ENCODE data around the gene ABCC4. TPM values are rescaled to one million over a fixed set of nuclear protein-coding genes. Genes with fewer than 3 reads are reported as not detected.

The ABCC4 gene
- total and polyA plus RNA-seq, 4 donors = 9.4 to 25.5 (median 16.0) TPM

DNA sequence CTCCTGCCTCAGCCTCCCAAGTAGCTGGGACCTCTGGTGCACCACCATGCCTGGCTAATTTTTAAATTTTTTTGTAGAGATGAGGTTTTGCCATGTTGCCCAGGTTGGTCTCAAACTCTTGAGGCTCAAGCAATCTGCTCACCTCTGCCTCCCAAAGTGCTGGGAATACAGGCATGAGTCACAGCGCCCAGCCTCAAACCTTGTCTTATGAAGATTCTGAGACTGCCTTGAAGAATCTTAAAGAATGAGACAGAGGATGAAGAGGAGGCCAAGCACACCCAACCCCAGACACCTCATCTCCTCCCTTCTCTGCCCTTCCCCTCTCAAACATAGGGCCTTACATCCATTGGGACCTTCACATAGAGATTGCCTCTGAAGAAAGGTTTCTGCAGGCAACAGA lies 179.7 kb downstream of the ABCC4 start:
- H3K4me1 ChIP-seq (ENCODE audit: control insufficient read depth, insufficient read depth, low read length) = no peaks in the 10 kb centered on the region
- no CpG with 5 or more reads among the region's 1 CpG for WGBS (ENCODE audit: insufficient coverage)
- no peaks in the 10 kb centered on the region for H3K36me3 ChIP-seq (ENCODE audit: control insufficient read depth, insufficient read depth, low read length)
- no peak for DNase-seq (ENCODE audit: low read depth in 4 of 6, low spot score in 6 of 6)
- no peak overlapping the region for H3K4me3 ChIP-seq (ENCODE audit: low read depth, low read length)
- H3K9me3 ChIP-seq (ENCODE audit: control insufficient read depth, insufficient read depth, low read length) = no peaks in the 10 kb centered on the region
- H3K27ac ChIP-seq (ENCODE audit: low read depth, low read length) = no peak overlapping the region
- no peaks in the 10 kb centered on the region for H3K27me3 ChIP-seq (ENCODE audit: control insufficient read depth, insufficient read depth, low read length)

DNA sequence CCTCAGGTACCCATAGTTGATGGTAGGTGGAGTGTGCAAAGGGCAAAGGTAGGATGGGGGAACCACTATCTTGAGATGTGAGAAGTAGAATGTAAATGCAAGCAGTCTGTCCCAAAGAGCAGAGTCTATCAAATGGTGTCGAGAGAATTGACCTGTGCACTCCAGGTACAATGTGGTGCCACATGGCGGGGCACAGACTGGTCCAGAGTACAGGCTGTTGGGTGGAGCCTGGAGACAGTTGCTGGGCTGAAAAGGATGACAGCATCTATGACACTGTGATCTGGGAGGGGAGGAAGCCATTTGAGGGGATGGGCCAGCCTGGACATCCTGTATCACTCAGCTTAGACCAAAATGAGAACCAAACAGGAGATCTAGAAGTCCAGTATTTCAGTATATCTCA lies 180.6 kb downstream of the ABCC4 start:
- Histone ChIP-seq H3K4me1 (ENCODE audit: control insufficient read depth, insufficient read depth, low read length) (no peaks in the 10 kb centered on the region), H3K9me3 (ENCODE audit: control insufficient read depth, insufficient read depth, low read length) (no peaks in the 10 kb centered on the region), H3K36me3 (ENCODE audit: control insufficient read depth, insufficient read depth, low read length) (no peaks in the 10 kb centered on the region), H3K4me3 (ENCODE audit: low read depth, low read length) (no peak overlapping the region), H3K27me3 (ENCODE audit: control insufficient read depth, insufficient read depth, low read length) (no peaks in the 10 kb centered on the region), H3K27ac (ENCODE audit: low read depth, low read length) (no peak overlapping the region)
- WGBS (ENCODE audit: insufficient coverage) = 100% methylated on average over 2 of the region's 2 CpGs
- no peak for DNase-seq (ENCODE audit: low read depth in 4 of 6, low spot score in 6 of 6)

DNA sequence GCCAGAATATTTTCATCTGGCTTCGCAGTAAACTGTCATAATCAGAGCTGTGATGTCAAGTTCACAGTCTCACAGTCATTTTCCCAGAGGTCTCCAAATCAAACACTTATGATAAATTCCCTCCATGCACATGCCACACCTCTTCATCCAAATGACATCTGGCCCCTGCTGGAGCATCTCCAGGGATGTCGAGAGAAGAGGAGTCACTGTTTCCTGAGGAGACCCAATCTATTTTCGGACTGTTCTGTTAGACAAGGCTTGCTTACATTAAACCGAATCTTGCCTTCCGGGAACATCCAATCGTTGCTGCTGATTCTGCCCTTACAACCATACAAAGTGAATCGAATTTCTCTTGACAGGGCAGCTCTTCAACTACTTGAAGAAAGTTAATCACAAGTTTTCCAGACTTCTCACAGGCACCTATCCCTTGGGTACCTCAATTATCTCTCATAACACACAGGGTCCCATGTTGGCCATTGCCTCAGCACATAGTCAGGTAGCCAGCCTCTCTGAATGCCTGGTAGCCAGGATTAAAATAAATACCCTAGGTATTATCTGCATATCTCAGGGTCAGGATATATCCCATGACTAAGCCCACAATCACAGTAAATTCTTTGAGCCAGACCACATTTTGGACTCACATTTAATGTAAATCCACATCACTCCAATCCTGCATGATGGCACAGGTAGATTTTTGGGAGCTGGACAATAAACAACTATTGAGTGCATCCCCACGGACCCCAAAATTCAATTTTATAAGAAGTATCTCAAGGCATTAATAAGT lies 182.5 kb downstream of the ABCC4 start:
- no peaks in the 10 kb centered on the region for H3K27me3 ChIP-seq (ENCODE audit: control insufficient read depth, insufficient read depth, low read length)
- WGBS (ENCODE audit: insufficient coverage) = 98% methylated on average over 6 of the region's 8 CpGs
- no peak overlapping the region for H3K4me3 ChIP-seq (ENCODE audit: low read depth, low read length)
- DNase-seq (ENCODE audit: low read depth in 4 of 6, low spot score in 6 of 6) = no peak
- H3K27ac ChIP-seq (ENCODE audit: low read depth, low read length) = no peak overlapping the region
- no peaks in the 10 kb centered on the region for H3K36me3 ChIP-seq (ENCODE audit: control insufficient read depth, insufficient read depth, low read length)
- H3K4me1 ChIP-seq (ENCODE audit: control insufficient read depth, insufficient read depth, low read length) = no peaks in the 10 kb centered on the region
- no peaks in the 10 kb centered on the region for H3K9me3 ChIP-seq (ENCODE audit: control insufficient read depth, insufficient read depth, low read length)

DNA sequence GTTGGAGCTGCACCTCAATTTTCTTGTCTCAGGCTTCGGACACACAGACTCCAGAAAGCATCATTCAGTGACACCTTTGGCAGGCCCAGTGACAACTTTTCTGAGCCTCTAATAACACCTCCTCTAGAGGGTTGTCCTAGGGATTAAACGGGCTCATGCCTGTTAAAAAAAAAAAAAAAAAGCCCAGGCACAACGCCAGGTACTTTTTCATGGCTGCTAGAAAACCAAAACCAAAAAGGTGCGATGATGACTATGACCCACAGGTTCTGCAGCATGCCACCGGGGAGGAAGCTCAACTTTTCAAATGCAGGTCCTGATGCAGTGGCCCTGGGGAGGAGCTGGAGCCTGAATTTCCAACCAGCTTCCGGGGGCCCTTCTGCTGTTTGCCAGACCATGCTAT lies 184.2 kb downstream of the ABCC4 start:
- 68% methylated on average over 5 of the region's 6 CpGs for WGBS (ENCODE audit: insufficient coverage)
- Histone ChIP-seq H3K4me3 (ENCODE audit: low read depth, low read length) (no peak overlapping the region), H3K36me3 (ENCODE audit: control insufficient read depth, insufficient read depth, low read length) (no peaks in the 10 kb centered on the region), H3K9me3 (ENCODE audit: control insufficient read depth, insufficient read depth, low read length) (no peaks in the 10 kb centered on the region), H3K4me1 (ENCODE audit: control insufficient read depth, insufficient read depth, low read length) (no peaks in the 10 kb centered on the region), H3K27ac (ENCODE audit: low read depth, low read length) (no peak overlapping the region), H3K27me3 (ENCODE audit: control insufficient read depth, insufficient read depth, low read length) (no peaks in the 10 kb centered on the region)
- no peak for DNase-seq (ENCODE audit: low read depth in 4 of 6, low spot score in 6 of 6)

DNA sequence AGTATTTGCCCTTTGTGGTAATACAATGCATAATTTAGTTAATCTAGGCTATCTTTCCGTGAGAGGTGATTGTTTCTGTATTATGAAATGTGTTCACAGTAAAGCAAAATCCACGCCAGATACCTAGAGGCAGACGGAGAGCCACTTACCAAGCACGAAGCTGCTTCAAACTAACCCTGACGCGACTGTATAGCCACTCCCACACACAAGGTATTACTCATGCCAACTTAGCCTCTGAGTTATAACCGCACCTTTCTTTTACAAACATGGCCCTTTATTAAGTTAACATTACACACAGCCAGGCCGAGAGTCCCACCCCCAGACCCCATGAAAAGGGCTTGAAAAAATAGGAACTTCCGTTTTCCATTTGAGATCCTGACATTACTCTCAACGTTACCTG lies 185.7 kb downstream of the ABCC4 start:
- DNase-seq (ENCODE audit: low read depth in 4 of 6, low spot score in 6 of 6) = no peak
- H3K4me3 ChIP-seq (ENCODE audit: low read depth, low read length) = no peak overlapping the region
- no peaks in the 10 kb centered on the region for H3K36me3 ChIP-seq (ENCODE audit: control insufficient read depth, insufficient read depth, low read length)
- H3K9me3 ChIP-seq (ENCODE audit: control insufficient read depth, insufficient read depth, low read length) = no peaks in the 10 kb centered on the region
- no peak overlapping the region for H3K27ac ChIP-seq (ENCODE audit: low read depth, low read length)
- WGBS (ENCODE audit: insufficient coverage) = 82% methylated on average over 6 of the region's 10 CpGs
- H3K27me3 ChIP-seq (ENCODE audit: control insufficient read depth, insufficient read depth, low read length) = no peaks in the 10 kb centered on the region
- H3K4me1 ChIP-seq (ENCODE audit: control insufficient read depth, insufficient read depth, low read length) = no peaks in the 10 kb centered on the region

DNA sequence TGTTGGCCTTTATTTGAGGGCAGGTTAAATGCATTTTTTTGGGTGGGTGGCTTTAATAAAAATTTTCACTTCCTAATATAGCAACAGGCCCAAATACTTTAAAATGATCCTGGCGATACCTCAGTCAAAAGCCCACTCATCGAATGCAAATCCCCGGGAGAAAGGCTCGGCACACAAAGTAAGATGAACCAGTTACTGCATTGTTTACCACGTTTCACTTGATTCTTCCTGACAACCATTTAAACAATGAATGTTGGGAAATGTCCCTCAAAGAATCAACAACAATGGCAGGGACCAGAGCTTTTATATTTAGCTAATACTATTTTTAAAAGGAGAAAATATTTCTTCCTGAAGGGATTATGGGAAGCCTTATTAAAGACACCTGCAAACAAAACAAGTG lies 187.7 kb downstream of the ABCC4 start:
- peak in 1 of 6 donors; percentile 19 for DNase-seq (ENCODE audit: low read depth in 4 of 6, low spot score in 6 of 6)
- Histone ChIP-seq H3K4me3 (ENCODE audit: low read depth, low read length) (no peak overlapping the region), H3K27ac (ENCODE audit: low read depth, low read length) (no peak overlapping the region), H3K36me3 (ENCODE audit: control insufficient read depth, insufficient read depth, low read length) (no peaks in the 10 kb centered on the region), H3K9me3 (ENCODE audit: control insufficient read depth, insufficient read depth, low read length) (no peaks in the 10 kb centered on the region), H3K27me3 (ENCODE audit: control insufficient read depth, insufficient read depth, low read length) (no peaks in the 10 kb centered on the region), H3K4me1 (ENCODE audit: control insufficient read depth, insufficient read depth, low read length) (no peaks in the 10 kb centered on the region)
- 100% methylated on average over 1 of the region's 5 CpGs for WGBS (ENCODE audit: insufficient coverage)

DNA sequence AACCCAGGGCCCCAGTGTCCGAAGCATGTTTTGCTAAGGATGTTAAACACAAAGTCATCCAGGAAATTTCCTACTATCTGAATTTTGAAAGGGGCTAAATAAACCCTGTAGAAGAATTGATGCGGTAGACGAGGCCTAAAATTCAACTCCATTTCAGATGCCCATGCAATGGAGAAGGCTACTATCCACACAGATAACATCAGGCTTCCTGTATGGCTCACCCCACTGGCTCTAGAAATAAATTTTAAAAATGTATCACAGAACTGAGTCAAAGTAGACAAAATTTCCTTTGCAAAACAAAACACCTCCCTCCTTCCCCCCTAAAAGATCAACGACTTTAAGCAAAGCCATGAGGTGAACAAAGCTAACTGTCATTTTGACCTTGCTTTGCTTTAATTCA lies 188.4 kb downstream of the ABCC4 start:
- H3K4me1 ChIP-seq (ENCODE audit: control insufficient read depth, insufficient read depth, low read length) = no peaks in the 10 kb centered on the region
- H3K9me3 ChIP-seq (ENCODE audit: control insufficient read depth, insufficient read depth, low read length) = no peaks in the 10 kb centered on the region
- H3K36me3 ChIP-seq (ENCODE audit: control insufficient read depth, insufficient read depth, low read length) = no peaks in the 10 kb centered on the region
- H3K4me3 ChIP-seq (ENCODE audit: low read depth, low read length) = no peak overlapping the region
- no peak for DNase-seq (ENCODE audit: low read depth in 4 of 6, low spot score in 6 of 6)
- H3K27me3 ChIP-seq (ENCODE audit: control insufficient read depth, insufficient read depth, low read length) = no peaks in the 10 kb centered on the region
- 50% methylated on average over 1 of the region's 4 CpGs for WGBS (ENCODE audit: insufficient coverage)
- H3K27ac ChIP-seq (ENCODE audit: low read depth, low read length) = no peak overlapping the region

DNA sequence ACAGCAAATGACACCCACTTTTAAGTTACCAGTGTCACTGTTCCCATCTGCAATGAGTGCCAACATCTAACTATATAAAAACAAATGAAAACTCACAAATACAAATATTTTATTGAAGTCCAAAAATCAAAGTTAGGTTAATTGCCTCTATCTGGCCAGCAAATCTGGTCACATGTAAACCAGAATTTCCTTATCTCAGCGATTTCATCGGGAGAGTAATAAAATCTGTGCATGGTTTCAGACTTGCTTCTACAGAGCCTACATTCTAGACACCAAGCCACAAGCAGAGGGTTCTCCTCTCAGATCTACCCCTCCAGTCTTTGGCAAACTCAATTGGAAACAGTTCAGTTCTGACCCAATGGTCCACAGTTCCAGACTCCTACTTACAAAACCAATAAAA lies 189.6 kb downstream of the ABCC4 start:
- no peaks in the 10 kb centered on the region for H3K27me3 ChIP-seq (ENCODE audit: control insufficient read depth, insufficient read depth, low read length)
- no peak overlapping the region for H3K27ac ChIP-seq (ENCODE audit: low read depth, low read length)
- no peaks in the 10 kb centered on the region for H3K9me3 ChIP-seq (ENCODE audit: control insufficient read depth, insufficient read depth, low read length)
- DNase-seq (ENCODE audit: low read depth in 4 of 6, low spot score in 6 of 6) = no peak
- no peaks in the 10 kb centered on the region for H3K4me1 ChIP-seq (ENCODE audit: control insufficient read depth, insufficient read depth, low read length)
- H3K4me3 ChIP-seq (ENCODE audit: low read depth, low read length) = no peak overlapping the region
- WGBS (ENCODE audit: insufficient coverage) = 83% methylated on average over 2 of the region's 2 CpGs
- no peaks in the 10 kb centered on the region for H3K36me3 ChIP-seq (ENCODE audit: control insufficient read depth, insufficient read depth, low read length)

DNA sequence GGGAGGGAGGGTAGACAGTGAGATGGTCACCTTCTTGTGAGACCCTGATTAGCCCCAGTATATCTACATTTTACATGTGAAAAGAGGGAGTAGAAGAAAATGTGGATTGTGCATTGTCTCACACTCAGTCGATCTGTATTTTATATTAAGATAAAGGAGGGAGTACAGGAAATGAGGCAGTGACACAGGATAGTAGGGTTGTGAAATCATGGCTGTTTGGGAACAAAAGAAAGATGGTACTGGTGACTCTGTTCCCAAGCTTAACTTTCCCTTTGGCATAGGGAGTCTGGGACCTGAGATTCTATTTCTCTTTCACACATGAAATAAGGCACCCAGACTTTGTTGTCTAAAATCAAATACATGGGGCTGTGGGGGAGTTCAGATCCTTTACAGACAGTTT lies 194.7 kb downstream of the ABCC4 start:
- H3K4me1 ChIP-seq (ENCODE audit: control insufficient read depth, insufficient read depth, low read length) = no peaks in the 10 kb centered on the region
- DNase-seq (ENCODE audit: low read depth in 4 of 6, low spot score in 6 of 6) = no peak
- H3K27me3 ChIP-seq (ENCODE audit: control insufficient read depth, insufficient read depth, low read length) = no peaks in the 10 kb centered on the region

More for the DNA sequence above, 194.7 kb downstream of the ABCC4 start:
- Histone ChIP-seq H3K27ac (ENCODE audit: low read depth, low read length) (no peak overlapping the region), H3K9me3 (ENCODE audit: control insufficient read depth, insufficient read depth, low read length) (no peaks in the 10 kb centered on the region), H3K4me3 (ENCODE audit: low read depth, low read length) (no peak overlapping the region), H3K36me3 (ENCODE audit: control insufficient read depth, insufficient read depth, low read length) (no peaks in the 10 kb centered on the region)
- WGBS (ENCODE audit: insufficient coverage) = no CpG with 5 or more reads among the region's 1 CpG

All from spinal cord (tissue), 10 donors.